Stimulated activated naive CD4-positive, alpha-beta T cell treated with Interleukin-2 at 50 U/mL for 16 hours (primary cell): ENCODE data around the gene FMO3.

Source experiments
- DNase-seq: peaks from one replicate; lab custom pipeline; 2025; lab: John Stamatoyannopoulos, UW

FMO3 gene

GRCh38 chr1:171090604-171091003, at the start of gene FMO3:
FMO3 (plus strand) TSS chr1:171090905; CDS start chr1:171092659, 1,754 bp downstream.
- DNase-seq = no peak

GRCh38 chr1:171048014-171048413, 42.7 kb upstream of the FMO3 start:
- no peak for DNase-seq

- no peak for DNase-seq
These were observed 37.7 kb upstream of the FMO3 start for GRCh38 chr1:171052977-171053376.

- no peak for DNase-seq
These were observed 34.6 kb upstream of the FMO3 start for GRCh38 chr1:171055966-171056643.

GRCh38 chr1:171061425-171062143, 29.1 kb upstream of the FMO3 start:
- no peak for DNase-seq

GRCh38 chr1:171062902-171063301, 27.8 kb upstream of the FMO3 start:
- no peak for DNase-seq

GRCh38 chr1:171075041-171075440, 15.7 kb upstream of the FMO3 start:
- no peak for DNase-seq

GRCh38 chr1:171081314-171081753, 9.4 kb upstream of the FMO3 start:
- no peak for DNase-seq

- no peak for DNase-seq
These were observed 8.9 kb upstream of the FMO3 start for GRCh38 chr1:171081763-171082201.

- no peak for DNase-seq
These were observed 8.1 kb upstream of the FMO3 start for GRCh38 chr1:171082606-171083005.

- DNase-seq = no peak
These were observed 7.5 kb upstream of the FMO3 start for GRCh38 chr1:171083222-171083621.

GRCh38 chr1:171084091-171084490, 6.6 kb upstream of the FMO3 start:
- DNase-seq = no peak

GRCh38 chr1:171084870-171085269, 5.8 kb upstream of the FMO3 start:
- DNase-seq = no peak

- DNase-seq = no peak
These were observed 2.8 kb upstream of the FMO3 start for GRCh38 chr1:171087896-171088295.

GRCh38 chr1:171103862-171104261, 13.2 kb downstream of the FMO3 start:
- no peak for DNase-seq

- DNase-seq = no peak
These were observed 16.7 kb downstream of the FMO3 start for GRCh38 chr1:171107262-171107940.

GRCh38 chr1:171107969-171108368, 17.3 kb downstream of the FMO3 start:
- no peak for DNase-seq

GRCh38 chr1:171109966-171110365, 19.3 kb downstream of the FMO3 start:
- DNase-seq = no peak

GRCh38 chr1:171110621-171111326, 20.1 kb downstream of the FMO3 start:
- no peak for DNase-seq

- DNase-seq = no peak
These were observed 21.4 kb downstream of the FMO3 start for GRCh38 chr1:171112119-171112518.

GRCh38 chr1:171113382-171113781, 22.7 kb downstream of the FMO3 start:
- DNase-seq = no peak

- DNase-seq = no peak
These were observed 24.7 kb downstream of the FMO3 start for GRCh38 chr1:171115280-171115897.
